RWPE2 (cell line): ENCODE results near the gene FAM32A.

Source experiments
- ATAC-seq: fragments of 200-7000 bp; cut with Tn5 transposase; 3 replicates; pipeline ENCODE4 v1.9.1; 2021; ENCODE audit warnings: low read depth
- DNase-seq: peaks from one replicate; pipeline ENCODE4 v3.0.0-alpha.2; 2020; ENCODE audit warnings: low spot score
- H3K27ac ChIP-seq: fragments of 450-650 bp; 2 replicates; pipeline ENCODE4 v1.5.1; 2017; ENCODE audit warnings: mild to moderate bottlenecking; ENCODE audit not compliant: poor library complexity, severe bottlenecking
- H3K27me3 ChIP-seq: fragments of 250-450 bp; sonication (Bioruptor Pico); 2 replicates; pipeline ENCODE4 v1.5.1; 2021; ENCODE audit warnings: mild to moderate bottlenecking, moderate library complexity; ENCODE audit not compliant: insufficient read depth, poor library complexity, severe bottlenecking
- H3K36me3 ChIP-seq: fragments of 250-450 bp; sonication (Bioruptor Pico); 2 replicates; pipeline ENCODE4 v1.5.1; 2020; ENCODE audit warnings: low read depth, mild to moderate bottlenecking, moderate library complexity
- H3K4me1 ChIP-seq: fragments of 250-450 bp; sonication (Bioruptor Pico); 2 replicates; pipeline ENCODE4 v1.5.1; 2021; ENCODE audit warnings: mild to moderate bottlenecking, moderate library complexity; ENCODE audit not compliant: insufficient read depth, poor library complexity, severe bottlenecking
- H3K4me3 ChIP-seq: fragments of 250-450 bp; sonication (Bioruptor Pico); 2 replicates; pipeline ENCODE4 v1.5.1; 2021; ENCODE audit warnings: mild to moderate bottlenecking, moderate library complexity; ENCODE audit not compliant: severe bottlenecking
- H3K9me3 ChIP-seq: fragments of 250-450 bp; sonication (Bioruptor Pico); 2 replicates; pipeline ENCODE4 v1.5.1; 2021; ENCODE audit warnings: mild to moderate bottlenecking, moderate library complexity; ENCODE audit not compliant: severe bottlenecking
- CTCF ChIP-seq: fragments of 450-650 bp; IDR thresholded peaks from one replicate; pipeline ENCODE4 v1.5.1; 2017; ENCODE audit warnings: mild to moderate bottlenecking, moderate library complexity; ENCODE audit not compliant: poor library complexity, severe bottlenecking

FAM32A gene

GRCh38 chr19:16199275-16199932 is 14.2 kb downstream of the FAM32A start:
- DNase-seq, result no peak
- Histone ChIP-seq H3K4me3 (no peak overlapping the region), H3K9me3 (no peaks in the 10 kb centered on the region), H3K36me3 (peaks cover 18% of the 10 kb centered on the region), H3K4me1 (peaks cover 9% of the 10 kb centered on the region), H3K27me3 (no peaks in the 10 kb centered on the region), H3K27ac (no peak overlapping the region)
- no peak for TF ChIP-seq CTCF
- no peak for ATAC-seq

GRCh38 chr19:16200038-16201010 is 15.1 kb downstream of the FAM32A start:
- DNase-seq (no peak), ATAC-seq (no peak)
- TF ChIP-seq CTCF, result no peak
- peaks cover 18% of the 10 kb centered on the region for H3K36me3 ChIP-seq
- no peaks in the 10 kb centered on the region for H3K27me3 ChIP-seq
- peaks cover 9% of the 10 kb centered on the region for H3K4me1 ChIP-seq
- no peaks in the 10 kb centered on the region for H3K9me3 ChIP-seq
- H3K27ac ChIP-seq, result no peak overlapping the region
- no peak overlapping the region for H3K4me3 ChIP-seq

- Histone ChIP-seq H3K36me3 (peaks cover 24% of the 10 kb centered on the region), H3K27me3 (no peaks in the 10 kb centered on the region), H3K27ac (no peak overlapping the region), H3K4me3 (no peak overlapping the region), H3K9me3 (no peaks in the 10 kb centered on the region), H3K4me1 (peaks cover 9% of the 10 kb centered on the region)
- TF ChIP-seq CTCF, result no peak
- ATAC-seq (no peak), DNase-seq (no peak)
Measured at GRCh38 chr19:16201011-16201391, 15.8 kb downstream of the FAM32A start.

GRCh38 chr19:16202320-16203255 is 17.4 kb downstream of the FAM32A start:
- H3K36me3 ChIP-seq, result peaks cover 26% of the 10 kb centered on the region
- no peaks in the 10 kb centered on the region for H3K9me3 ChIP-seq
- no peak for TF ChIP-seq CTCF
- H3K4me3 ChIP-seq, result no peak overlapping the region
- no peak for DNase-seq
- no peak overlapping the region for H3K27ac ChIP-seq
- no peaks in the 10 kb centered on the region for H3K4me1 ChIP-seq
- ATAC-seq, result no peak
- no peaks in the 10 kb centered on the region for H3K27me3 ChIP-seq
